Left lung (tissue), 10 donors: ENCODE results near the gene NDUFS7. TPM values are rescaled to one million over a fixed set of nuclear protein-coding genes. Genes with fewer than 3 reads are reported as not detected.

Source experiments
- ATAC-seq: fragments of 200-7000 bp; cut with Tn5 transposase; one replicate; pipeline ENCODE4 v1.9.1; 2020; ENCODE audit warnings: moderate library complexity
- DNase-seq, 4 donors: peaks; one replicate each; pipeline ENCODE4 v3.0.0-alpha.2; 2013 to 2020
- H3K27ac ChIP-seq, 2 donors: fragments of 200-600 bp; sonication (generic) in 1 of 2; one replicate each; pipeline versions ENCODE4 v1.5.0 to v1.8.0; 2020 to 2021
- H3K27me3 ChIP-seq, 2 donors: fragments of 200-600 bp; sonication (generic) in 1 of 2; one replicate each; pipeline versions ENCODE4 v1.5.0 to v1.8.0; 2020 to 2021
- H3K36me3 ChIP-seq, 2 donors: fragments of 200-600 bp; sonication (generic) in 1 of 2; one replicate each; pipeline versions ENCODE4 v1.5.0 to v1.8.0; 2020 to 2021
- H3K4me1 ChIP-seq, 2 donors: fragments of 200-600 bp; one replicate each; pipeline ENCODE4 v1.8.0; 2021
- H3K4me3 ChIP-seq, 2 donors: fragments of 200-600 bp; sonication (generic) in 1 of 2; one replicate each; pipeline versions ENCODE4 v1.5.0 to v1.8.0; 2020 to 2021; ENCODE audit warnings: mild to moderate bottlenecking in 1 of 2
- H3K9me3 ChIP-seq, 2 donors: fragments of 200-600 bp; sonication (generic) in 1 of 2; one replicate each; pipeline versions ENCODE4 v1.5.0 to v1.8.0; 2020 to 2021
- CTCF ChIP-seq, 2 donors: fragments of 200-600 bp; sonication (generic) in 1 of 2; IDR thresholded peaks; one replicate each; pipeline versions ENCODE4 v1.5.0 to v1.8.0; 2021; ENCODE audit warnings: antibody characterized with exemption in 2 of 2
- intact Hi-C, 2 donors: fragments of 100-400 bp; cut with DNase I; formaldehyde crosslinking; loops; one replicate each; pipeline versions ENCODE4 v1.11.2 to v1.14.2; 2022
- polyA plus RNA-seq, 6 donors: library from polyadenylated mRNA; unstranded; fragments of 120-200 nt; gene quantifications; one replicate each; pipeline ENCODE4 v1.2.1, GENCODE V29; 2013; ENCODE audit not compliant: insufficient read length in 6 of 6
- total RNA-seq, 2 donors: library from RNA; stranded (reverse); fragmentation: NEBNext Ultra II Directional; extraction: Animal tissue kit (Norgen Biotek cat#: 25700); gene quantifications; one replicate each; pipeline ENCODE4 v1.2.1, GENCODE V29; 2021
- donor health status: DM: no; HTN: yes; CAD: no.
- donor health status: DM: no; HTN: no; CAD: no.

Gene NDUFS7
- total and polyA plus RNA-seq, 8 donors, result 30.3 to 85.4 (median 42.0) TPM

GRCh38 chr19:1343041-1343440 is 40.7 kb upstream of the NDUFS7 start:
- Histone ChIP-seq H3K27me3 (peaks cover 0 to 21% of the 10 kb centered on the region in 2 donors), H3K4me3 (no peak overlapping the region), H3K27ac (no peak overlapping the region), H3K4me1 (no peaks in the 10 kb centered on the region), H3K9me3 (no peaks in the 10 kb centered on the region), H3K36me3 (no peaks in the 10 kb centered on the region)
- ATAC-seq, result no peak
- no peak for TF ChIP-seq CTCF (IDR thresholded peaks at IDR 0.05)
- no peak for DNase-seq
- intact Hi-C loops, result no loop called here

GRCh38 chr19:1349211-1349610 is 34.5 kb upstream of the NDUFS7 start:
- H3K4me1 ChIP-seq, result peaks cover 0 to 4% of the 10 kb centered on the region in 2 donors
- no peak overlapping the region for H3K4me3 ChIP-seq
- intact Hi-C loops, result no loop called here
- no peak overlapping the region for H3K27ac ChIP-seq
- no peaks in the 10 kb centered on the region for H3K9me3 ChIP-seq
- no peak for TF ChIP-seq CTCF (IDR thresholded peaks at IDR 0.05)
- no peak for DNase-seq
- no peak for ATAC-seq
- H3K36me3 ChIP-seq, result no peaks in the 10 kb centered on the region
- H3K27me3 ChIP-seq, result no peaks in the 10 kb centered on the region

- intact Hi-C loops, result no loop called here
- no peak for TF ChIP-seq CTCF (IDR thresholded peaks at IDR 0.05)
- Histone ChIP-seq H3K9me3 (no peaks in the 10 kb centered on the region), H3K4me1 (peaks cover under 1 to 11% of the 10 kb centered on the region in 2 donors), H3K4me3 (no peak overlapping the region), H3K27ac (no peak overlapping the region), H3K36me3 (no peaks in the 10 kb centered on the region), H3K27me3 (no peaks in the 10 kb centered on the region)
- ATAC-seq, result no peak
- no peak for DNase-seq
Observed at GRCh38 chr19:1350867-1351266, 32.8 kb upstream of the NDUFS7 start.

GRCh38 chr19:1351381-1351851 is 32.3 kb upstream of the NDUFS7 start:
- intact Hi-C loops, result no loop called here
- H3K4me3 ChIP-seq, result no peak overlapping the region
- DNase-seq (no peak), ATAC-seq (no peak)
- peaks cover 5 to 16% of the 10 kb centered on the region in 2 donors for H3K4me1 ChIP-seq
- H3K9me3 ChIP-seq, result no peaks in the 10 kb centered on the region
- H3K27me3 ChIP-seq, result no peaks in the 10 kb centered on the region
- TF ChIP-seq CTCF (IDR thresholded peaks at IDR 0.05), result no peak
- no peak overlapping the region for H3K27ac ChIP-seq
- no peaks in the 10 kb centered on the region for H3K36me3 ChIP-seq

- ATAC-seq (no peak), DNase-seq (no peak)
- H3K27ac ChIP-seq, result no peak overlapping the region
- H3K4me3 ChIP-seq, result no peak overlapping the region
- no peaks in the 10 kb centered on the region for H3K27me3 ChIP-seq
- H3K9me3 ChIP-seq, result no peaks in the 10 kb centered on the region
- no peak for TF ChIP-seq CTCF (IDR thresholded peaks at IDR 0.05)
- H3K36me3 ChIP-seq, result peaks cover 0 to 8% of the 10 kb centered on the region in 2 donors
- intact Hi-C loops, result no loop called here
- H3K4me1 ChIP-seq, result peaks cover 5 to 22% of the 10 kb centered on the region in 2 donors
Observed at GRCh38 chr19:1353144-1353543, 30.6 kb upstream of the NDUFS7 start.
